NCI-H1417 treated with DMSO at 0.1 percent for 48 hours (cell line): ENCODE results near the gene PIN1.

Experiments
- DNase-seq: peaks from one replicate; lab custom pipeline; 2025; lab: John Stamatoyannopoulos, UW

Gene PIN1

DNA sequence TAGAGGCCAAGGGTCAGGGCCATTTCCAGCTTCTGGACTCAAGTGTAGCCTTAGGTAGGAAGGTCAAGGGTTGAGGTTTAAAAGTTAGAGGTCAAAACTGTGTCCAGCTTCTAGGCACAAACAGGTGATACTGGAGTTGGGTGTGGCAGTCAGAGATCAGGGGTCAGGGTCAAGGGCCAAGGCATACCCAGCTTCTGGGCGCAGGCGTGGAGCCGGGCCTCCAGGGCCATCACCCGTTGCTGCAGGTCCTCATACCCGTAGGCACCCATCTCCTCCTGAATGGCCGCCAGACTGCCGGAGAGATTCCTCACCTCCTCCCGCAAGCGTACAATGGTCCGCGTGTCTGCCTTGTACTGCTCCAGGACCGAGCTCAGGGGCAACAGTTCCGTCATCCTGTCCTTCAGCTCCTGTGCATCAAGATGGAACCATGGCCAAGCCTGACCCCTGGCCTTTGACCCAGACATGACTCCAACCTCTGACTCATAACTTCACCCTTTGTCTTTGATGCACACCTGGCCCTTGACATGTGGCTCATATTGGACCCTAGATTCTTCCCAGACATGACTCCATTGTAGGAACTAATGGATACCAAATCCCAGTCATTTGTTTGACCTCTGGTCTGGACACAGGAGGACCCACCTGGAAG lies 22.1 kb downstream of the PIN1 start:
- DNase-seq: no peak

- no peak for DNase-seq
Measured at GRCh38 chr19:9857920-9858746, 23.0 kb downstream of the PIN1 start.

DNA sequence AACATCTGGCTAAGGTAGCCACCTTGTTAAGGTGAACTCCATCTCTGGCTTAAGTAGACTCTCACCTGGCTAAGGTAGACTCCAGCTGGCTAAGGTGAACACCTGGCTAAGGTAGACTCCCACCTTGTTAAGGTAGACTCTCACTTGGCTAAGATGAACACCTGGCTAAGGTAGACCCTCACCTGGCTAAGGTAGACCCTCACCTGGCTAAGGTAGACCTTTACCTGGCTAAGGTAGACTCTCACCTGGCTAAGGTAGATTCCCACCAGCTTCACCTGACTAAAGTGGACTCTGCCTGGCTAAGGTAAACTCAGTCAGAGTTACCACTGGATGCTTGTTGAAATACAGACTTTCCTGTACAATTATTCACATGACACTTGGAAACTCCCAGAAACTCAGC lies 23.6 kb downstream of the PIN1 start:
- DNase-seq: no peak

DNA sequence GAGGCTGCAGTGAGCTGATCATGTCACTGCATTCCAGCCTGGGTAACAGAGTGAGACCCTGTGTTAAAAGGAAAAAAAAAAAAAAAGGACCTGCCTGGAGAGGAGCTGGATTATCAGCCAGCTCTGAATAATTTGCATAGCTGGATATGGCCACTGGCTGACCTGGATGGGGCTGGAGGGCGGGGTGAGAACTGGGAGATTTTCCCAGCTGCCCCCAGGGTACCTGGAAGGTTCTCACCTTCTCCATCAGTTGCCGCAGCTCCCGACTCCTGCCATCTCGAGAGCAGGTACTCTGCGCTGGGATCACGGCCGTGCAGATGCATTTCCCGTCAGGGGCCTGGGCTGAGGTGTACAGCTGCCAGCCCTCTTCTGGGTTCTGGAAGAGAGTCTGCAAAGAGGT lies 25.3 kb downstream of the PIN1 start:
- no peak for DNase-seq

GRCh38 chr19:9861503-9861902 lies 26.4 kb downstream of the PIN1 start:
- no peak for DNase-seq

- DNase-seq: no peak
Measured at GRCh38 chr19:9862938-9863337, 27.8 kb downstream of the PIN1 start.

GRCh38 chr19:9863759-9864158 lies 28.6 kb downstream of the PIN1 start:
- DNase-seq: no peak

- DNase-seq: no peak
Measured at GRCh38 chr19:9865732-9866501, 30.8 kb downstream of the PIN1 start.

GRCh38 chr19:9868983-9869617 lies 34.0 kb downstream of the PIN1 start:
- DNase-seq: no peak

- peak; percentile 44 for DNase-seq
Measured at GRCh38 chr19:9871626-9872338, 36.7 kb downstream of the PIN1 start.

GRCh38 chr19:9872618-9873242 lies 37.6 kb downstream of the PIN1 start:
- no peak for DNase-seq

DNA sequence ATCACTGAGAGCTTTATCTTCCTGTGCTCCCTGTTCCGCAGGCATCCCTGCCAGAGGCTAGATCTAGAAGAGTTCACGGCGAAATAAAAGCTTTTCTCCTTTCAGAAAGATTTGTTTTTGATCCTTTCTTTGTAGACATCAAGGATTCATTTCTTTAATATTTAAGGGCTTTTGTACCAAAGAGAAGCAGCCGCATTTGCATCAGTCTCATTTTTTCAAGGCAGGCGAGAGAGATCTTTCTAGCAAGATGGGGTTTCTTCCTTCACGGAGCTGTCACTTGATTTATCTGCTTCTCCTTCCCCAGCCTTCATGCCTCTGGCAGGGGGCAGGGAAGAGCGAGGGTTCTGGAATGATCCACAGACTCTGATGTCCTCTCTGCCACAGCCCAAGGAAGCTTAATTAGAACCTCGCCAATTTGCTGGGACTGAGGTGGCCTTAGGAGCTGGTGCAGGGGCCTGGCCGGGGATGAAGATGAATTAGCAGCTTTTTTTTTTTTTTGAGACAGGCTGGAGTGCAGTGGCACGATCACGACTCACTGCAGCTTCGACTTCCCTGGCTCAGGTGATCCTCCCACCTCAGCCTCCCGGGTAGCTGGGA lies 40.0 kb downstream of the PIN1 start:
- no peak for DNase-seq

DNA sequence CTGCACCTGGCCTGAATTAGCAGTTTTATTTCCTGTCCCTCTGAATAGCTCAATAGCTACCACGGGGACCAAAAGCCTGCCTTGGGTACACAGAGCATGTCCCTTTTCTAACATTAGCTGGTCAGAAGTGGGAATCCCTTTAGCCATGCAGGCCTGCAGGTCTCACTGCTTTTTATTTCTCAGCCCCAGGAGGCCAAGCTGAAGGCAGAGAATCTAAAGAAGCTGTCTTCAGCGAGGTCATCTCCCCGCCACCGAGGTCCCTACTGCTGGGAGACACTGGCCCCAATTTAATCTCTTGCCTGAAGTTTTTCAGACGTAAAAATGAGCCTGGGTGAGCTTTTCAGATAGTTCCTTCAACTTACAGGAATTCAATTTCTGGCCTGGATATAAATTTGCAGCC lies 40.7 kb downstream of the PIN1 start:
- DNase-seq: no peak

DNA sequence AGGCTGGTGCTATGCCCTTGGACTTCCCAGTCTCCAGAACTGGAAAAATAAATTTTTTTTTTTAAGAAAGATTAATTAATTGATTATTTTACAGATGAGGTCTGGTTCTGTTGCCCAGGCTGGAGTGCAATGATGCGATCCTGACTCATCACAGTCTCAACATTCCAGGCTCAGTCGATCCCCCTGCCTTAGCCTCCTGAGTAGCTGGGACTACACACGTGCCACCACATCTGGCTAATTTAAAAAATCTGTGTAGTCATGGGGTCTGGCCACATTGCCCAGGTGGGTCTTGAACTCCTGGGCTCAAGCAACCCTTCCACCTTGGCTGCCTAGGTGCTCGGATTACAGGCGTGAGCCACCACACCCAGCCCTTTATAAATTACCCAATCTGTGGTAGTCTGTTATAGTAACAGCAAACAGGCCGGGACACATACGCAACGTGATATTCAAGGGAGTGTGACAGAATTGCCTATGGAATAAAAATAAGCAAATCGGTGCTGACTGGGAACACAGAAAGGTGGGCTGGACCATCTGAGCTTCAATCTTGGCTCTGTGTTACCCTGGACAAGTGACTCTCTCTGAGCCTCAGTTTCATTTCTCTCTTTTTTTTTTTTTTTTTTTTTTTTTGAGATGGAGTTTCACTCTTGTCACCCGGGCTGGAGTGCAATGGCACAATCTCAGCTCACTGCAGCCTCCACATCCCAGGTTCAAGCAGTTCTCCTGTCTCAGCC lies 42.8 kb downstream of the PIN1 start:
- DNase-seq: no peak

DNA sequence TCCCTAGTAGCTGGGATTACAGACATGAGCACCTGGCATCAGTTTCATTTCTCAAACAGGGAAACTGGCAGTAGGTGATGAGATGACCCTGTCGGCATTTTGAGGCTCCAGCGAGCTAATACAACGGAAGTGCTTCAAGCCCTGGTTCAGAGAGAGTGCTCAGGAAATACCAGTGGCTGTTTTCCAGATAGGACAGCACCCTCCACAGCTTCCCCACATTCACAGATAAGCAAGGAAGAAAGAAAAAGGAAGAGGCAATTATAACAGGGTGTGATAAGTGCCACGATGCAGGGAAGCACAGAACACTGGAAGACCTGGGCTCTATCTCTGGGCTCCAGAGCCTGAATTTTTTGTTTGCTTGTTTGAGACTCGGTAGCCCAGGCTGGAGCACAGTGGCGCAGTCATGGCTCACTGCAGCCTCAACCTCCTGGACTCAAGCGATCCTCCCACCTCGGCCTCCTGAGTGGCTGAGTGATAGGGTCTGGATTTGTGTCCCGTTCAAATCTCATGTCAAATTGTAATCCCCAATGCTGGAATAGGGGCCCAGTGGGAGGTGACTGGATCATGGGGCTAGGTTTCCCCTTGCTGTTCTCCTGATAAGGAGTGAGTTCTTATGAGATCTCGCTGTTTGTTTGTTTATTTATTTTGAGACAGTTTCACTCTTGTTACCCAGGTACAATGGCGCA lies 43.5 kb downstream of the PIN1 start:
- no peak for DNase-seq

GRCh38 chr19:9881720-9882119 lies 46.6 kb downstream of the PIN1 start:
- no peak for DNase-seq

DNA sequence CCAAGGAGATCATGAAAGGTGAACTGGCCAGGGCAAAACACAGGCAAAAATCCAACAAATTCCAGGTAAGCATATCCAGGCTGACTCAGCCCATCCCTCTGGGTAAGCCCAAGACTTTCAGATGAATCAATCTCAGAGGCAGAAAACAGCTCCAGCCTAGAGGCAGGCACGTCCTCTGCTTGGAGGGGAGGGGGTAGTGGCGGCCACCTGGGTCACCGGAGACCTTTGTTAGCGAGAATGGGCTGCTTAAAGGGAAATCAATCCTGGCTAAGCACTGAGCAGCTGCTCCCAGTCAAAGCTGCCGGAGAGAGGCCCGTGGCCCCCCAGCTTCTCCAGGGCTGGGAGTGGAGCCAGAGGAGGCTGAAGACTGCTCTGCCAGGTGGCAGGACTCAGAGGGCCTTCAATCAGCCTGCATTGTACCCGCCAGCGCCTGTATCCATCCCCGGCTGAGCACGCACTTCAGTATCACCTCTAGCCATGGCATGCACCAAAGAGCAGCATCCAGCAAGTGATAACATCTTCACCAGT lies 48.2 kb downstream of the PIN1 start:
- DNase-seq: peak; percentile 1

- DNase-seq: no peak
Measured at GRCh38 chr19:9883764-9884163, 48.6 kb downstream of the PIN1 start.

DNA sequence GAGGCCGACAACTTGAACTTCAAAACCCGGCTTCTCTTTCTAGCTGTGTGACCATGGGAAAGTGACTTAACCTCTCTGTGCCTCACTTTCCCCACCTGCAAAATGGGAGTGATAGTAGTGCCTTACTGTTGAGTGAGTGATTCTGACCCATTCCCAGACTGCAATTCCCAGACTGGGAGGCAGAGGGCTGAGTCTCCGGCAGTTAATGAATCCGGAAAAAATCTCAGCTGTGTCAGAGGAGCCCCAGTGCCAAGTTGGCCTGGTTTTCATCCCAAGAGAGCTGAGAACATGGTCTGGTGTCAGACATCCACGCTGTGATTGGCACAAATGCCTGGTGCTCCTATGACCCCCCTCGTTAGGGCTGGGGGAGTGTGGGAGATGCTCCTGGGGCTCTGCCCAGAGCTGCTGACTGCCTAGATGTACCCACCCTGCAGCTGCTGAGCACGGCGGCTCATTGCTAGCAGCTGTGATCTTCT lies 50.0 kb downstream of the PIN1 start:
- no peak for DNase-seq
